Liver (tissue), 9 donors: Measurements from ENCODE around the gene ARRDC3. TPM values are rescaled to one million over a fixed set of nuclear protein-coding genes. Genes with fewer than 3 reads are reported as not detected.

ENCODE experiments used
- DNase-seq: peaks from one replicate; pipeline ENCODE4 v3.0.0-alpha.2; 2017; ENCODE audit warnings: low spot score
- H3K27ac ChIP-seq, 2 donors: one replicate each; pipeline ENCODE4 v1.7.0; 2013; ENCODE audit warnings: inconsistent platforms in 2 of 2, low read length in 2 of 2, control low read depth in 1 of 2, low read depth in 1 of 2, mild to moderate bottlenecking in 1 of 2
- H3K27me3 ChIP-seq, 4 donors: one replicate each; pipeline versions ENCODE4 v1.6.1 to v1.7.0; 2013; ENCODE audit warnings: low read length in 3 of 4, inconsistent platforms in 1 of 4, mild to moderate bottlenecking in 1 of 4, moderate library complexity in 1 of 4; ENCODE audit not compliant: control insufficient read depth in 4 of 4, insufficient read depth in 4 of 4
- H3K36me3 ChIP-seq, 4 donors: one replicate each; pipeline versions ENCODE4 v1.6.1 to v1.7.0; 2013; ENCODE audit warnings: low read length in 3 of 4, mild to moderate bottlenecking in 3 of 4, low read depth in 1 of 4, moderate library complexity in 1 of 4; ENCODE audit not compliant: control insufficient read depth in 4 of 4, insufficient read depth in 3 of 4
- H3K4me1 ChIP-seq, 4 donors: one replicate each; pipeline versions ENCODE4 v1.6.1 to v1.7.0; 2013; ENCODE audit warnings: low read length in 3 of 4, mild to moderate bottlenecking in 3 of 4, moderate library complexity in 1 of 4; ENCODE audit not compliant: control insufficient read depth in 4 of 4, insufficient read depth in 4 of 4
- H3K4me3 ChIP-seq, 3 donors: one replicate each; pipeline versions ENCODE4 v1.6.1 to v1.7.0; 2013; ENCODE audit warnings: low read length in 3 of 3, control low read depth in 1 of 3, low read depth in 1 of 3, mild to moderate bottlenecking in 1 of 3
- H3K9ac ChIP-seq, 2 donors: one replicate each; pipeline ENCODE4 v1.7.0; 2013; ENCODE audit warnings: low read length in 2 of 2, mild to moderate bottlenecking in 2 of 2, moderate library complexity in 2 of 2, control low read depth in 1 of 2, low read depth in 1 of 2
- H3K9me3 ChIP-seq, 4 donors: one replicate each; pipeline versions ENCODE4 v1.6.1 to v1.7.0; 2013; ENCODE audit warnings: low read length in 3 of 4; ENCODE audit not compliant: control insufficient read depth in 4 of 4
- CTCF ChIP-seq: fragments of 150-350 bp; IDR thresholded peaks from 2 replicates; pipeline ENCODE4 v1.5.1; 2017; ENCODE audit warnings: improper control_type of control experiment, low read depth, low read length; ENCODE audit not compliant: missing input control
- EGR1 ChIP-seq, 2 donors: IDR thresholded peaks; 2 replicates each; pipeline ENCODE4 v1.6.1; 2016 to 2018; ENCODE audit warnings: antibody characterized with exemption in 2 of 2, low read depth in 2 of 2
- GABPA ChIP-seq, 2 donors: IDR thresholded peaks in 1 of 2; conservative IDR thresholded peaks in 1 of 2; 2 replicates each; pipeline ENCODE4 v1.6.1; 2016; ENCODE audit warnings: antibody characterized with exemption in 2 of 2, mild to moderate bottlenecking in 1 of 2, moderate library complexity in 1 of 2
- HNF4G ChIP-seq: IDR thresholded peaks from 2 replicates; pipeline ENCODE4 v1.6.1; 2016; ENCODE audit warnings: antibody characterized with exemption
- JUND ChIP-seq, 2 donors: IDR thresholded peaks; 2 replicates each; pipeline ENCODE4 v1.6.1; 2016; ENCODE audit warnings: antibody characterized with exemption in 2 of 2
- RAD21 ChIP-seq, 2 donors: IDR thresholded peaks; 2 replicates each; pipeline ENCODE4 v1.6.1; 2016; ENCODE audit warnings: antibody characterized with exemption in 2 of 2, mild to moderate bottlenecking in 2 of 2
- REST ChIP-seq: IDR thresholded peaks from 2 replicates; pipeline ENCODE4 v1.6.1; 2016; ENCODE audit warnings: antibody characterized with exemption, mild to moderate bottlenecking
- SP1 ChIP-seq: IDR thresholded peaks from 2 replicates; pipeline ENCODE4 v1.6.1; 2018; ENCODE audit warnings: antibody characterized with exemption, mild to moderate bottlenecking
- TAF1 ChIP-seq: conservative IDR thresholded peaks from 2 replicates; pipeline ENCODE4 v1.6.1; 2016; ENCODE audit warnings: antibody characterized with exemption, mild to moderate bottlenecking
- YY1 ChIP-seq: IDR thresholded peaks from 2 replicates; pipeline ENCODE4 v1.6.1; 2016; ENCODE audit warnings: antibody characterized with exemption, mild to moderate bottlenecking
- ZBTB33 ChIP-seq: IDR thresholded peaks from 2 replicates; pipeline ENCODE4 v1.6.1; 2016; ENCODE audit warnings: antibody characterized with exemption
- WGBS: extraction: QIAGEN DNeasy Blood & Tissue Kit; methylation state at CpG from one replicate; pipeline ENCODE4 v1.1.7; 2013; 5-methylcytosine and 5-hydroxymethylcytosine counted together
- polyA plus RNA-seq, 2 donors: library from polyadenylated mRNA; stranded (reverse) in 1 of 2; unstranded in 1 of 2; fragments of 200-250 nt in 1 of 2; fragments of >200 nt in 1 of 2; fragmentation: Nextera tagmentation in 1 of 2; extraction: Ambion mirVana in 1 of 2; gene quantifications; one replicate each; pipeline versions ENCODE4 v1.2.1 to v1.2.3, GENCODE V29; 2013 to 2015
- total RNA-seq, 2 donors: library from RNA; depleted of rRNA; stranded (reverse); fragments of >200 nt; gene quantifications; one replicate each; pipeline ENCODE4 v1.2.3, GENCODE V29; 2014
- TF ChIP-seq, protein P1 (sequence below): IDR thresholded peaks from 2 replicates; pipeline ENCODE4 v1.6.1; 2016; ENCODE audit warnings: antibody characterized with exemption
- donor health status: healthy.
- donor health status: healthy.
- donor health status: healthy.
- donor health status: healthy.
- donor health status: healthy.

ARRDC3 gene
- total and polyA plus RNA-seq, 4 donors: 8.8 to 70.4 (median 34.0) TPM

DNA sequence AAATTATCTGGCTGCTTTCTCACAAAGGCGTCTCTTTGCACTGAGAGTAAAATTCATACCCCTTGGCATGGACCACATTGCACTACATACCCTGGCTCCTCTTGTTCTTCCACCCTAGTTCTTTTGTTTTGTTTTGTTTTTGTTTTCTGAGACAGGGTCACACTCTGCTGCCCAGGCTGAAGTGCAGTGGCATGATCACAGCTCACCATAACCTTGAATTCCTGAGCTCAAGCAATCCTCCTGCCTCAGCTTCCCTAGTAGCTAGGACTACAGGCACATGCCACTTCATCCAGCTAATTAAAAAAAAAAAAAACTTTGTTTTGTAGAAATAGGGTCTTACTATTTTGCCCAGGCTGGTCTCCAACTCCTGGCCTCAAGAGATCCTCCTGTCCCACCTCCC lies 51.4 kb downstream of the ARRDC3 start:
- Histone ChIP-seq H3K27me3 (no peaks in the 10 kb centered on the region), H3K27ac (no peak overlapping the region), H3K4me1 (no peaks in the 10 kb centered on the region), H3K36me3 (no peaks in the 10 kb centered on the region), H3K9ac (no peak overlapping the region), H3K9me3 (no peaks in the 10 kb centered on the region), H3K4me3 (no peak overlapping the region)
- DNase-seq: no peak
- WGBS: 92% methylated on average over 1 of the region's 1 CpG
- TF ChIP-seq TAF1 (no peak), JUND (IDR thresholded peaks at IDR 0.05) (no peak), YY1 (no peak), GABPA (IDR thresholded peaks at IDR 0.05 in 1 of 2, conservative IDR thresholded peaks at IDR 0.05 in 1 of 2) (no peak)

DNA sequence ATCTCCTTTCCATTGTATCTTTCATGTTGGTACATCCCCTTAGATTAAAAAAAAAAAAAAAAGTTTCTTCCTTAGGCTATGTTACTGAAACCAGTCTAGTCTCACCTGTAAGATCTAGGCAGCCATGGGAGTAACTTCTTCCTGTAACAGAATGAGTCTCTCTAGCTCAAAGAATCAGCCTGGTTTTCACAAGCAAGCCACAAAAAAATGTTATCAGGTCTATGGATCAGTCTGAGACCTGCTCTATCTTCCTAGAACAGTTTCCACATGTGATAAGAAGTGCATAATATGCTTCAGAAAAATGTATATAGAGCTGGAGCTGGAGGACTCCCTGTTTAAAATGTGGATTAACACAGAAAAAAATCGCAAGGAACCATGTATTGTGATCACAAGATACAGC lies 53.8 kb downstream of the ARRDC3 start:
- no peak for DNase-seq
- TF ChIP-seq SP1 (no peak), RAD21 (IDR thresholded peaks at IDR 0.05) (no peak), EGR1 (IDR thresholded peaks at IDR 0.05; ENCODE audit: low read depth in 2 of 2) (no peak), REST (no peak), ZBTB33 (no peak), CTCF (no peak), HNF4G (no peak)
- TF ChIP-seq, protein P1, sequence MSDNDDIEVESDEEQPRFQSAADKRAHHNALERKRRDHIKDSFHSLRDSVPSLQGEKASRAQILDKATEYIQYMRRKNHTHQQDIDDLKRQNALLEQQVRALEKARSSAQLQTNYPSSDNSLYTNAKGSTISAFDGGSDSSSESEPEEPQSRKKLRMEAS: no peak
- Histone ChIP-seq H3K27ac (no peak overlapping the region), H3K4me1 (no peaks in the 10 kb centered on the region), H3K9me3 (no peaks in the 10 kb centered on the region), H3K27me3 (no peaks in the 10 kb centered on the region), H3K36me3 (no peaks in the 10 kb centered on the region), H3K4me3 (no peak overlapping the region), H3K9ac (no peak overlapping the region)
- WGBS: 84% methylated on average over 1 of the region's 1 CpG
